Body of pancreas (tissue), 4 donors: ENCODE data around the gene C11orf58. TPM values are rescaled to one million over a fixed set of nuclear protein-coding genes. Genes with fewer than 3 reads are reported as not detected.
A peak's percentile ranks its signal among the peaks of the same experiment; 100 is the strongest.

Source experiments
- ATAC-seq: fragments of 150-250 bp; one replicate; pipeline ENCODE4 v1.9.1; 2016
- DNase-seq, 4 donors: peaks; one replicate each; pipeline ENCODE4 v3.0.0-alpha.2; 2019
- H3K27ac ChIP-seq, 4 donors: fragments of 200-600 bp; sonication (generic); 1 replicate in 3 of 4; 2 replicates in 1 of 4; pipeline versions ENCODE4 v1.5.1 to v1.6.1; 2016 to 2019; ENCODE audit warnings: mild to moderate bottlenecking in 1 of 4, mixed read lengths in 1 of 4, moderate library complexity in 1 of 4
- H3K27me3 ChIP-seq, 2 donors: fragments of 200-600 bp; sonication (generic); one replicate each; pipeline ENCODE4 v1.6.0; 2016; ENCODE audit warnings: mild to moderate bottlenecking in 1 of 2
- H3K36me3 ChIP-seq, 2 donors: fragments of 200-600 bp; sonication (generic); replicated peaks in 1 of 2; 2 replicates each; pipeline ENCODE4 v1.5.1; 2016; ENCODE audit warnings: low read depth in 2 of 2; ENCODE audit not compliant: insufficient read depth in 1 of 2
- H3K4me1 ChIP-seq: fragments of 200-600 bp; sonication (generic); one replicate; pipeline ENCODE4 v1.6.0; 2016
- H3K4me3 ChIP-seq, 2 donors: fragments of 200-600 bp; sonication (generic); 1 replicate in 1 of 2; 2 replicates in 1 of 2; pipeline ENCODE4 v1.5.1; 2016 to 2019
- H3K9me3 ChIP-seq, 3 donors: fragments of 200-600 bp; sonication (generic); 1 replicate in 2 of 3; 2 replicates in 1 of 3; pipeline ENCODE4 v1.5.1; 2016
- CTCF ChIP-seq, 7 experiments: fragments of 450-650 bp in 4 of 7; fragments of 200-600 bp in 3 of 7; sonication (generic) in 3 of 7; IDR thresholded peaks; one replicate each; pipeline ENCODE4 v1.5.1; 2016 to 2019; ENCODE audit warnings: antibody characterized with exemption in 7 of 7
- POLR2A ChIP-seq, 3 donors: fragments of 450-650 bp; IDR thresholded peaks; one replicate each; pipeline ENCODE4 v1.6.1; 2016; ENCODE audit warnings: antibody characterized with exemption in 3 of 3, mild to moderate bottlenecking in 2 of 3
- WGBS, 2 donors: methylation state at CpG; one replicate each; pipeline ENCODE4 v1.1.5; 2017; 5-methylcytosine and 5-hydroxymethylcytosine counted together
- intact Hi-C: fragments of 100-400 bp; cut with DNase I; formaldehyde crosslinking; loops from one replicate; pipeline ENCODE4 v1.15.1; 2023
- total RNA-seq, 2 donors: library from RNA; depleted of rRNA; stranded (reverse); fragments of >200 nt; gene quantifications; one replicate each; pipeline ENCODE4 v1.1.0, GENCODE V29; 2016

The C11orf58 gene
- total RNA-seq, 2 donors from 2014 or later = 59.7 to 92.4 TPM

GRCh38 chr11:16771350-16772140, 33.1 kb downstream of the C11orf58 start:
- no peak overlapping the region for H3K4me3 ChIP-seq
- H3K27ac ChIP-seq = no peak overlapping the region
- H3K27me3 ChIP-seq = no peaks in the 10 kb centered on the region
- 85 to 88% methylated on average over 11 to 12 of the region's 12 CpGs for WGBS, 2 donors
- no peaks in the 10 kb centered on the region for H3K9me3 ChIP-seq
- ATAC-seq (no peak), DNase-seq (no peak)
- H3K4me1 ChIP-seq = no peaks in the 10 kb centered on the region
- H3K36me3 ChIP-seq = no peaks in the 10 kb centered on the region
- intact Hi-C loops = no loop called here
- TF ChIP-seq CTCF (IDR thresholded peaks at IDR 0.05) (no peak), POLR2A (IDR thresholded peaks at IDR 0.05) (no peak)

- no peak for ATAC-seq
- intact Hi-C loops = no loop called here
- Histone ChIP-seq H3K4me1 (no peaks in the 10 kb centered on the region), H3K27me3 (no peaks in the 10 kb centered on the region), H3K36me3 (no peaks in the 10 kb centered on the region), H3K27ac (no peak overlapping the region), H3K4me3 (no peak overlapping the region), H3K9me3 (no peaks in the 10 kb centered on the region)
- no peak for DNase-seq
- TF ChIP-seq POLR2A (IDR thresholded peaks at IDR 0.05) = no peak
- TF ChIP-seq CTCF (IDR thresholded peaks at IDR 0.05) = no peak
- WGBS, 2 donors = 97 to 100% methylated on average over 2 of the region's 2 CpGs
Measured at GRCh38 chr11:16772141-16772512, 33.7 kb downstream of the C11orf58 start.

- H3K9me3 ChIP-seq = no peaks in the 10 kb centered on the region
- peaks cover 0 to 2% of the 10 kb centered on the region in 2 donors for H3K36me3 ChIP-seq
- intact Hi-C loops = no loop called here
- no peak overlapping the region for H3K4me3 ChIP-seq
- peak overlapping the region in 1 of 4 donors; percentile 61 for H3K27ac ChIP-seq
- DNase-seq = no peak
- no peak for ATAC-seq
- TF ChIP-seq POLR2A (IDR thresholded peaks at IDR 0.05) = no peak
- no peak for TF ChIP-seq CTCF (IDR thresholded peaks at IDR 0.05)
- 70% methylated on average over 8 to 9 of the region's 9 CpGs for WGBS, 2 donors
- H3K27me3 ChIP-seq = no peaks in the 10 kb centered on the region
- H3K4me1 ChIP-seq = no peaks in the 10 kb centered on the region
Measured at GRCh38 chr11:16773981-16774935, 35.8 kb downstream of the C11orf58 start.

GRCh38 chr11:16774936-16775613, 36.6 kb downstream of the C11orf58 start:
- 66 to 74% methylated on average over 11 of the region's 11 CpGs for WGBS, 2 donors
- DNase-seq = no peak
- TF ChIP-seq POLR2A (IDR thresholded peaks at IDR 0.05) (no peak), CTCF (IDR thresholded peaks at IDR 0.05) (no peak)

More at GRCh38 chr11:16774936-16775613, 36.6 kb downstream of the C11orf58 start:
- ATAC-seq = no peak
- H3K36me3 ChIP-seq = peaks cover 0 to 2% of the 10 kb centered on the region in 2 donors
- H3K4me3 ChIP-seq = no peak overlapping the region
- H3K4me1 ChIP-seq = no peaks in the 10 kb centered on the region
- intact Hi-C loops = no loop called here
- peak overlapping the region in 1 of 4 donors; percentile 61 for H3K27ac ChIP-seq
- no peaks in the 10 kb centered on the region for H3K9me3 ChIP-seq
- no peaks in the 10 kb centered on the region for H3K27me3 ChIP-seq
